CD4-positive, CD25-positive, alpha-beta regulatory T cell (primary cell): ENCODE results near the gene GFPT2. TPM values are rescaled to one million over a fixed set of nuclear protein-coding genes. Genes with fewer than 3 reads are reported as not detected.

Source experiments
- ATAC-seq, 2 donors: fragments of 150-1000 bp; cut with Tn5 transposase; one replicate each; pipeline ENCODE4 v1.10.0; 2021; ENCODE audit warnings: low read depth in 2 of 2, moderate number of reproducible peaks in 2 of 2, moderate library complexity in 1 of 2
- DNase-seq, 3 donors: peaks; one replicate each; pipeline versions ENCODE4 v3.0.0 to v3.0.0-alpha.2; 2012 to 2022; ENCODE audit warnings: mixed read lengths in 1 of 3
- H3K27ac ChIP-seq: one replicate; pipeline ENCODE4 v1.7.0; 2013; ENCODE audit warnings: mild to moderate bottlenecking, low read length; ENCODE audit not compliant: insufficient read depth, poor library complexity, severe bottlenecking
- H3K27me3 ChIP-seq: one replicate; pipeline ENCODE4 v1.7.0; 2013; ENCODE audit warnings: low read length; ENCODE audit not compliant: control insufficient read depth, insufficient read depth
- H3K36me3 ChIP-seq: one replicate; pipeline ENCODE4 v1.7.0; 2013; ENCODE audit warnings: mild to moderate bottlenecking, low read length, moderate library complexity; ENCODE audit not compliant: control insufficient read depth, insufficient read depth
- H3K4me1 ChIP-seq: 2 replicates; pipeline ENCODE4 v1.7.0; 2013; ENCODE audit warnings: mild to moderate bottlenecking, low read length; ENCODE audit not compliant: insufficient read depth, control insufficient read depth, poor library complexity, severe bottlenecking
- H3K4me3 ChIP-seq: one replicate; pipeline ENCODE4 v1.7.0; 2013; ENCODE audit warnings: low read depth, mild to moderate bottlenecking, low read length, moderate library complexity
- H3K9me3 ChIP-seq, 2 experiments: 1 replicate in 1 of 2; 2 replicates in 1 of 2; pipeline ENCODE4 v1.7.0; 2013; ENCODE audit warnings: low read length in 2 of 2, mild to moderate bottlenecking in 1 of 2, moderate library complexity in 1 of 2; ENCODE audit not compliant: control insufficient read depth in 2 of 2
- H3K27ac Mint-ChIP-seq, 3 donors: one replicate each; pipeline ENCODE4 v1.8.0; 2020 to 2022; ENCODE audit warnings: mild to moderate bottlenecking in 3 of 3, mixed read lengths in 3 of 3, moderate library complexity in 2 of 3
- H3K27me3 Mint-ChIP-seq: one replicate; pipeline ENCODE4 v1.8.0; 2022; ENCODE audit warnings: mild to moderate bottlenecking, mixed read lengths
- H3K36me3 Mint-ChIP-seq: one replicate; pipeline ENCODE4 v1.8.0; 2020; ENCODE audit warnings: mixed read lengths
- H3K4me1 Mint-ChIP-seq, 4 donors: one replicate each; pipeline ENCODE4 v1.8.0; 2020 to 2022; ENCODE audit warnings: mixed read lengths in 4 of 4, mild to moderate bottlenecking in 1 of 4
- H3K4me3 Mint-ChIP-seq, 4 donors: one replicate each; pipeline ENCODE4 v1.8.0; 2020 to 2022; ENCODE audit warnings: mild to moderate bottlenecking in 4 of 4, mixed read lengths in 4 of 4, moderate library complexity in 3 of 4
- H3K9me3 Mint-ChIP-seq, 7 donors: one replicate each; pipeline ENCODE4 v1.8.0; 2020 to 2022; ENCODE audit warnings: mixed read lengths in 7 of 7, mild to moderate bottlenecking in 3 of 7, moderate library complexity in 2 of 7
- polyA plus RNA-seq, 4 donors: library from polyadenylated mRNA; unstranded; fragments of 300-500 nt; fragmentation: Illumina TruSeq; gene quantifications; one replicate each; pipeline ENCODE4 v1.2.3, GENCODE V29; 2021
- total RNA-seq: library from RNA; stranded (reverse); gene quantifications from one replicate; pipeline ENCODE4 v1.2.3, GENCODE V29; 2022

GFPT2 gene
- total and polyA plus RNA-seq, 5 donors from 2014 or later, result 0.16 TPM; not detected in 4

DNA sequence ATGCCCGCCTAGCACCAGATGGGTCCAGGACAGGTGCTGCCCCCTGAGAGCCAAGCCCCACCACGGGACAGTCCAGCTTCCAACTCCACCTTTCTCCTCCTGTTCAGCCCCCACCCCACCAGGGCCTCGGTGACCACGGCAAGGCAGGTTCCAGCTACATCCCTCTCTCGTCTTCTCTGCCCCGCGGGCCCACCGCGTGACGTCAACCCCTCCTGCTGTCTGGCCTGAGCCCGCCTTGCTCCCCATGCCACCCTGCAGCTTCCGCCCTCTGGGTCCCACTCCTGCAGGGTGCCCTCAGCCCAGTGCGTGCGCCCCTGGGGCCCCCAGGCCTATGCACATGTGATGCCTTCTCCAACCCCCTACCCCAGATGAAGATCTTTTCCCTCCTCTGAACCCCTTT, 6.8 kb downstream of the GFPT2 start:
- H3K4me1 Mint-ChIP-seq, result no peaks in the 10 kb centered on the region

DNA sequence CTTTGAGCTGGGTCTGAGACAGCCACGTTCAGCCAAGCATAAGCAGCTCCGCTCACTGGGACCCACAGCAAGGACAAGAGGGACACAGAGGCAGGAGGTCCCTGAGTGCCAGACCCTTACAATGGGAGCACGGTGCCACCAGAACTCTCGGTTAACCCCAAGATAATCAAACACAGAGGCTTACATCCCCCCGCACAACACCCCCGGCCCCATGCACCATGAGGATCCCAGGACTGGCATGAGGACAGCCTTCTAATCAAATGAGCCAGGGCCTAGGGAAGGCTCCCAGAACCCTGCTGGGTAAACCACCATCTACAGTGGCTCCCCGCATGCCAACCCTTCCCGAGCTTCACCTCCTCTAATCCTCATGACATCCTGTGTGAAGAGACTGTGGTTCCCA, 7.4 kb downstream of the GFPT2 start:
- H3K36me3 ChIP-seq, result no peaks in the 10 kb centered on the region
- Mint-ChIP-seq H3K36me3 (no peaks in the 10 kb centered on the region), H3K9me3 (peaks cover 0 to 3% (median 0%) of the 10 kb centered on the region in 7 donors), H3K27ac (no peak overlapping the region), H3K27me3 (peaks cover 32% of the 10 kb centered on the region), H3K4me1 (no peaks in the 10 kb centered on the region), H3K4me3 (no peak overlapping the region)
- H3K27ac ChIP-seq, result no peak overlapping the region
- ATAC-seq, result no peak
- no peak overlapping the region for H3K4me3 ChIP-seq
- H3K9me3 ChIP-seq, result no peaks in the 10 kb centered on the region
- H3K27me3 ChIP-seq, result peaks cover 2% of the 10 kb centered on the region
- H3K4me1 ChIP-seq, result no peaks in the 10 kb centered on the region
- no peak for DNase-seq

More for the DNA sequence above, 6.8 kb downstream of the GFPT2 start:
- H3K4me3 Mint-ChIP-seq, result no peak overlapping the region
- no peak overlapping the region for H3K27ac Mint-ChIP-seq
- Histone ChIP-seq H3K27ac (no peak overlapping the region), H3K36me3 (no peaks in the 10 kb centered on the region), H3K4me3 (no peak overlapping the region), H3K27me3 (peaks cover 4% of the 10 kb centered on the region), H3K4me1 (no peaks in the 10 kb centered on the region), H3K9me3 (no peaks in the 10 kb centered on the region)
- H3K36me3 Mint-ChIP-seq, result no peaks in the 10 kb centered on the region
- ATAC-seq (no peak), DNase-seq (no peak)
- H3K27me3 Mint-ChIP-seq, result peaks cover 38% of the 10 kb centered on the region
- peaks cover 0 to 3% (median 0%) of the 10 kb centered on the region in 7 donors for H3K9me3 Mint-ChIP-seq

DNA sequence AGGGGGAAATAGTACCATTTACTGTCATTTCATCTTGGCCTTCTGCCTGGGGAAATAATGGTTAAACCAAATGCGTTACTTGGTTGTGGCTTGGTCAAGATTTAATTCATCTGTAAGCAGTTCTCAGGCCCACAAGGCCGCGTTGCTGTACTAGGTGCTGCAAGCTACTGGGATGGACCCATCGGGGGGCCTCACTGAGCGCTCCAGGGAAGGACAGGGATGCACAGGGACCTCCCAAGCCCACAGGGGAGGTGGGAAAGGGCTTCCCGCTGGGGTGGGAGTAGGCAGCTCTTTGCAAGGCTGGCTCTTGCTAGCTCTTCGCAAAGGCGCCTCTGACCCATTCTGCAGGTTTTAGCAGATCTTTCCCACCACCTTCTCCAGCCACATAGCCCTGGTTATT, 8.0 kb downstream of the GFPT2 start:
- H3K36me3 Mint-ChIP-seq, result no peaks in the 10 kb centered on the region
- H3K9me3 Mint-ChIP-seq, result peaks cover 0 to 2% (median 0%) of the 10 kb centered on the region in 7 donors
- H3K4me3 ChIP-seq, result no peak overlapping the region
- H3K27me3 ChIP-seq, result no peaks in the 10 kb centered on the region
- H3K27ac ChIP-seq, result no peak overlapping the region
- no peak overlapping the region for H3K27ac Mint-ChIP-seq
- ATAC-seq (no peak), DNase-seq (no peak)
- no peak overlapping the region for H3K4me3 Mint-ChIP-seq
- no peaks in the 10 kb centered on the region for H3K4me1 ChIP-seq
- no peaks in the 10 kb centered on the region for H3K4me1 Mint-ChIP-seq
- peaks cover 26% of the 10 kb centered on the region for H3K27me3 Mint-ChIP-seq
- no peaks in the 10 kb centered on the region for H3K36me3 ChIP-seq
- no peaks in the 10 kb centered on the region for H3K9me3 ChIP-seq

DNA sequence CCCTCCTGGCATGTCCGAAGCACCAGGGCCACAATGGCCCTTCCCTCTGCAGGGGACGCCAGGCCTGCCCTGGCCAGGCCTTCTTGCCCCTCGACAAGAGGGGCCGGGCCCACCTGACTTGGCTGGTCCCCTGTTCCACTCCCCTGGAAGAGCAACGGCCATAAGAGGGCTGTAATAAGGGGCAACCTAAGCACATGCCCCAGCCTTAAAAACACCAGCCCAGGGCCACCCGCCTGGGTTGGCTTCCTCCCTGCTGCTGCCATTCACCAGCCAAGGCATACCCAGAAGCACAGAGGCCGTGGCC, 8.5 kb downstream of the GFPT2 start:
- H3K27me3 Mint-ChIP-seq, result peaks cover 23% of the 10 kb centered on the region
- DNase-seq (no peak), ATAC-seq (no peak)
- H3K27ac ChIP-seq, result no peak overlapping the region
- H3K4me3 Mint-ChIP-seq, result no peak overlapping the region
- H3K4me1 ChIP-seq, result no peaks in the 10 kb centered on the region
- H3K4me1 Mint-ChIP-seq, result no peaks in the 10 kb centered on the region
- no peaks in the 10 kb centered on the region for H3K27me3 ChIP-seq
- H3K27ac Mint-ChIP-seq, result no peak overlapping the region
- H3K36me3 ChIP-seq, result no peaks in the 10 kb centered on the region
- no peaks in the 10 kb centered on the region for H3K9me3 ChIP-seq
- H3K9me3 Mint-ChIP-seq, result peaks cover 0 to 2% (median 0%) of the 10 kb centered on the region in 7 donors
- no peaks in the 10 kb centered on the region for H3K36me3 Mint-ChIP-seq
- H3K4me3 ChIP-seq, result no peak overlapping the region

DNA sequence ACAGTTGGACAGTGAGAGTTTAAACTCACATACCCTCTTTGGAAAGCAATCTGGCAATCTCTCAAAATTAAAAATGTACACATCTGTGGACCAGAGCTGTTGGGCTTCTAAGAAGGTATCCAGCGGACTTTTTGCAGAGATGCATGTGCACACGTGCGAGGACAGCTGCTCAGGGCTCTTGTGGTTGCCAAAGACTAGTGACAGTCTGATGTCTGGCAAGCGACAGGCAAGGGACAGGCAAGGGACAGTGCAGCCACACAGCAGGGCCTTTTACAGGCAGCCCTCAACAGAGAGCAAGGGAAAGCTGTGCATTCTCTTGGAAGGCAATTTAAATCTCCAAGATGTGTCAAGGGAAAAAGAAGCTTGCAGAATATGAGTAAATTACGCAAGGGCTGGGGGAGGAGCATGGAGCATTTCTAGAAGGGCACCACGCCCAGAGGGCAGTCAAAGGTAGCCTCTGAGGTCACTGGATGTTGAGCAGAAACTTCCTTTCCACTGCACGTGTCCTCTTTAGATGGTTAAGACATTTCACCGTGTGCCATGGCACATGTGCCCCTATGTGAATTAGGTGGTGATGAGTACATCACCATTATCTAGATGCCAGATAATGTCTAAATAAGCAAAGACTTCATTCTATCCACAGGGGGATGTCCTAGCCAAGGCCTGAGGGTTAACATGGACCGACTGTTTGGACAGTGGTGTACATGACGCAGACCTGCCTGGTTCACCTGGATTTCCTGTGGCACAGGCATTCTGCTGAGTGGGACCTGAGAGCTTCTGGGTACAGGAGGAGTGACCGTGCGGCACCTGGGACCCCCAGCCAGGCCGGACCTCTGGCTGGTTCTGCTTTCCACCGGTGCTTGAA, 9.1 kb downstream of the GFPT2 start:
- Mint-ChIP-seq H3K27ac (no peak overlapping the region), H3K4me3 (no peak overlapping the region), H3K9me3 (peaks cover 0 to 2% (median 0%) of the 10 kb centered on the region in 7 donors), H3K4me1 (no peaks in the 10 kb centered on the region), H3K36me3 (no peaks in the 10 kb centered on the region), H3K27me3 (peaks cover 26% of the 10 kb centered on the region)
- H3K4me1 ChIP-seq, result no peaks in the 10 kb centered on the region
- H3K27ac ChIP-seq, result no peak overlapping the region
- no peak for ATAC-seq
- H3K36me3 ChIP-seq, result no peaks in the 10 kb centered on the region
- no peaks in the 10 kb centered on the region for H3K27me3 ChIP-seq
- H3K9me3 ChIP-seq, result no peaks in the 10 kb centered on the region
- H3K4me3 ChIP-seq, result no peak overlapping the region
- no peak for DNase-seq

DNA sequence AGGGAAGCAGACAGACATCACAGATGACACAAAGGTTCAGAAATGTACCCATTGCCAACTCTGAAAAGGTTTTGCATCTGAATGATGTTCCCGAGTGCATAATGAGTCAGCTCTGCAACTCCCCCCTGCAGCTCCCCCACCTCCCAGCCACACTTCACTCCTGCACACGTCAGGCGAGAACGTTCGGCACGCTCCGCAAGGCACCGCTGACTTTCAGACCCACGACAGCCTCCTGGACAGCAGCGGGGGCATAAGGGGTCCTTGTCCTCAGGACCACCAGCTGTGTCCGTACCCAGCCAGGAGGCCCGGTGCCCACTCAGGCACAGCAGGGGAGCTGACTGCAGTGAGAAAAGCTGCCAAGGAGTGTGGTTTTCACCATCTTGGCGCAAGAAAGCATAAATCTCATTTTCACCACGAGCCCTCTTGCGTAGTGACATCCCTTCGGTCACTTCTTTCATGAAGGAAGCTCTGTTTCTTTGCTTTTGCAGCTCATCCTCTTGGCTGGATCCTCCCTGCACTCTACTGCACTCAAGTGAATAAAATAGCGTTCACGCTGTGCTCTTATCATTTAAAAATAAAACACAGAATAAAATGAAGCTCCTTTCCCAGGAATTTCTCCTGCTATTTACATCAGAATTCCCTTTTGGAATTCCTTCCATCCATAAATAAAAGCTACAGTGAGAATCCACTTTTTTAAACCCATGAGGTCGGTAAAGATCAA, 9.9 kb downstream of the GFPT2 start:
- no peak overlapping the region for H3K4me3 Mint-ChIP-seq
- no peak for ATAC-seq
- no peak overlapping the region for H3K27ac ChIP-seq
- no peaks in the 10 kb centered on the region for H3K9me3 ChIP-seq
- H3K9me3 Mint-ChIP-seq, result peaks cover 0 to 2% (median 0%) of the 10 kb centered on the region in 7 donors
- H3K27me3 ChIP-seq, result no peaks in the 10 kb centered on the region
- DNase-seq, result no peak
- H3K36me3 Mint-ChIP-seq, result no peaks in the 10 kb centered on the region
- H3K27ac Mint-ChIP-seq, result no peak overlapping the region
- no peaks in the 10 kb centered on the region for H3K4me1 Mint-ChIP-seq
- no peak overlapping the region for H3K4me3 ChIP-seq
- H3K4me1 ChIP-seq, result no peaks in the 10 kb centered on the region
- H3K27me3 Mint-ChIP-seq, result peaks cover 26% of the 10 kb centered on the region
- H3K36me3 ChIP-seq, result no peaks in the 10 kb centered on the region

DNA sequence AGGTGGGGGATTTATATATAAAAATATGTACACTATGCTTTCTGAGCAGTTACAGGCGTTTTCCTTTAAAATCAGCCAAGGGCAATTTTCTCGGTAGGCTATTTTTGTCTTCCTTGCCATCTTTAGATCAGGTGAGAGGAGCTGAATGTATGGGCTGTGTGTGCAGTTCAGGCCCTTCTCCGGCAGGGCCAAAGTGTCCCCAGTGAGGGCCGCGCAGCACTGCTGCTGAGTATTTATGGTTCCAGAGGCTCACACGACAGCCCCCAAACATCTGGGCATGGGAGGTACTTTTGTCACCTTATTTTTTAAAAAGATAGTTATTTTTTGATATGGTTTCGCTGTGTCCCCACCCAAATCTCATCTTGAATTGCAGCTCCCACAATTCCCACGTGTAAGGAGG, 11.5 kb downstream of the GFPT2 start:
- H3K27ac Mint-ChIP-seq, result no peak overlapping the region

More for the DNA sequence above, 11.5 kb downstream of the GFPT2 start:
- Mint-ChIP-seq H3K9me3 (peaks cover 0 to 2% (median 0%) of the 10 kb centered on the region in 7 donors), H3K4me3 (no peak overlapping the region), H3K36me3 (no peaks in the 10 kb centered on the region), H3K27me3 (peaks cover 23% of the 10 kb centered on the region), H3K4me1 (no peaks in the 10 kb centered on the region)
- Histone ChIP-seq H3K4me1 (no peaks in the 10 kb centered on the region), H3K4me3 (no peak overlapping the region), H3K27me3 (no peaks in the 10 kb centered on the region), H3K9me3 (no peaks in the 10 kb centered on the region), H3K27ac (no peak overlapping the region), H3K36me3 (no peaks in the 10 kb centered on the region)
- ATAC-seq (no peak), DNase-seq (no peak)
